Measurements from ENCODE around the gene SULT1B1.

The SULT1B1 gene

DNA sequence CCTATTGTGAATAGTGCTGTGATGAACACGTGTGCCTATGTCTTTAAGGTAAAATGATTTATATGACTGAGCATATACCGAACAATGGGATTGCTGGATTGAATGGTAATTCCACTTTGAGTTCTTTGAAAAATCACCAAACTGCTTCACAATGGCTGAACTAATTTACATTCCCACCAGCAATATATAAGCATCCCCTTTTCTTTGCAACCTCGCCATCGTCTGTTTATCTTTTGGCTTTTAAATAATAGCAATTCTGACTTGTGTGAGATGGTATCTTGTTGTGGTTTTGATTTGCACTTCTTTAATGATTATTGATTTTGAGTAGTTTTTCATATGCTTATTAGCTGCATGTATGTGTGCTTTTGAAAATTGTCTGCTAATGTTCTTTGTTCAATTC is 75.6 kb downstream of the SULT1B1 start:
- DNase-seq: no peak
